Colonic mucosa (tissue), 4 donors: Measurements from ENCODE around the gene BBS7. TPM values are rescaled to one million over a fixed set of nuclear protein-coding genes. Genes with fewer than 3 reads are reported as not detected.

Source experiments
- DNase-seq: peaks from one replicate; pipeline ENCODE4 v3.0.0-alpha.2; 2020
- H3K27ac ChIP-seq: fragments of 200-600 bp; one replicate; pipeline ENCODE4 v1.8.0; 2021
- H3K27me3 ChIP-seq: fragments of 200-600 bp; one replicate; pipeline ENCODE4 v1.8.0; 2021
- H3K36me3 ChIP-seq: fragments of 200-600 bp; one replicate; pipeline ENCODE4 v1.8.0; 2021
- H3K4me1 ChIP-seq: fragments of 200-600 bp; one replicate; pipeline ENCODE4 v1.8.0; 2021; ENCODE audit warnings: mild to moderate bottlenecking
- H3K4me3 ChIP-seq: fragments of 200-600 bp; one replicate; pipeline ENCODE4 v1.8.0; 2021
- H3K9ac ChIP-seq, 2 donors: one replicate each; pipeline ENCODE4 v1.7.0; 2013; ENCODE audit warnings: control low read depth in 2 of 2, low read depth in 2 of 2, low read length in 2 of 2
- H3K9me3 ChIP-seq: fragments of 200-600 bp; one replicate; pipeline ENCODE4 v1.8.0; 2021
- intact Hi-C: fragments of 100-400 bp; cut with DNase I; formaldehyde crosslinking; loops from one replicate; pipeline ENCODE4 v1.14.1; 2022
- total RNA-seq, 2 donors: library from RNA; stranded (reverse); fragmentation: NEBNext Ultra II Directional in 1 of 2; extraction: Animal tissue kit (Norgen Biotek cat#: 25700) in 1 of 2; gene quantifications; one replicate each; pipeline ENCODE4 v1.2.1, GENCODE V29; 2021
- TF ChIP-seq, protein P1 (sequence below): fragments of 200-600 bp; IDR thresholded peaks from one replicate; pipeline ENCODE4 v1.8.0; 2022; ENCODE audit warnings: antibody characterized with exemption, mild to moderate bottlenecking
- donor health status: healthy.
- donor health status: DM: no; HTN: no; CAD: no.
- donor health status: DM: no; HTN: no; CAD: no.

BBS7 gene
- total RNA-seq, 2 donors from 2014 or later, result 13.6 to 15.6 TPM

DNA sequence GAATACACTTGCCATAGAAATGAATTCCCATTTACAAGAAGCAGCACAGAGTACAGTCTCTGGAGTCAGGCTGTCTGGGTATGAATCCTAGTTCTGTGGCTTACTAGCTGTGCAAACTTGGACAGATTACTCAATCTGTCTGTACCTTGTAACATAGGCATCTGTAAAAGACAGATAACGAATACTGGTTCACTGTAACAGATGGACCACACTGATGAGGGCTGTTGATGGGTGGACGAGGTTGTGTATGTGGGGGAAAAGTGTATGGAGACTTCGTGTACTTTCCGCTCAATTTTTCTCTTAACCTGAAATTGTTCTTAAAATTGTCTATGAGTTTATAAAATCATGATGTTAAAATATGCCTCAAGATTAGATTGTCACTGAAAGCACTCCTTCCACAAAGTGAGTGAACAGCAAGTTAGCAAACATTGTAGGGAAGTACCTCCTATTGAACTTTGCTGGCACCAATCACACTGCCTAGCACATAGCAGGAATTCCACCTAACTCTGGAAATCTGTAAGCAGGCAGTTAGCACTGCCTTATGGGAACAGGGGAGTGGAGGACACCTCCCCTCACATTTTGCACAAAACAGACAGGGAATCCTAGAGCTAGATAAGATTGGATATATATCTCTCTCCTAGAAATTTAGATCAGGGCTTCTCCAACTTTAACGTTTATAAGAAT, 75.6 kb downstream of the BBS7 start:
- Histone ChIP-seq H3K27ac (no peak overlapping the region), H3K9me3 (no peaks in the 10 kb centered on the region), H3K4me3 (no peak overlapping the region), H3K9ac (no peak overlapping the region), H3K36me3 (no peaks in the 10 kb centered on the region), H3K27me3 (no peaks in the 10 kb centered on the region), H3K4me1 (no peaks in the 10 kb centered on the region)
- DNase-seq, result no peak
- intact Hi-C loops, result loop anchor here (10.0 kb wide), 1 partner anchor 90 kb away; no protein-coding TSS in a partner anchor
- TF ChIP-seq, protein P1, sequence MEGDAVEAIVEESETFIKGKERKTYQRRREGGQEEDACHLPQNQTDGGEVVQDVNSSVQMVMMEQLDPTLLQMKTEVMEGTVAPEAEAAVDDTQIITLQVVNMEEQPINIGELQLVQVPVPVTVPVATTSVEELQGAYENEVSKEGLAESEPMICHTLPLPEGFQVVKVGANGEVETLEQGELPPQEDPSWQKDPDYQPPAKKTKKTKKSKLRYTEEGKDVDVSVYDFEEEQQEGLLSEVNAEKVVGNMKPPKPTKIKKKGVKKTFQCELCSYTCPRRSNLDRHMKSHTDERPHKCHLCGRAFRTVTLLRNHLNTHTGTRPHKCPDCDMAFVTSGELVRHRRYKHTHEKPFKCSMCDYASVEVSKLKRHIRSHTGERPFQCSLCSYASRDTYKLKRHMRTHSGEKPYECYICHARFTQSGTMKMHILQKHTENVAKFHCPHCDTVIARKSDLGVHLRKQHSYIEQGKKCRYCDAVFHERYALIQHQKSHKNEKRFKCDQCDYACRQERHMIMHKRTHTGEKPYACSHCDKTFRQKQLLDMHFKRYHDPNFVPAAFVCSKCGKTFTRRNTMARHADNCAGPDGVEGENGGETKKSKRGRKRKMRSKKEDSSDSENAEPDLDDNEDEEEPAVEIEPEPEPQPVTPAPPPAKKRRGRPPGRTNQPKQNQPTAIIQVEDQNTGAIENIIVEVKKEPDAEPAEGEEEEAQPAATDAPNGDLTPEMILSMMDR, result no peak

- TF ChIP-seq, protein P1, result no peak
- H3K9me3 ChIP-seq, result no peaks in the 10 kb centered on the region
- no peaks in the 10 kb centered on the region for H3K27me3 ChIP-seq
- H3K36me3 ChIP-seq, result no peaks in the 10 kb centered on the region
- intact Hi-C loops, result loop anchor here (10.0 kb wide), 1 partner anchor 88 kb away; no protein-coding TSS in a partner anchor
- H3K9ac ChIP-seq, result no peak overlapping the region
- no peak for DNase-seq
- H3K4me3 ChIP-seq, result no peak overlapping the region
- H3K4me1 ChIP-seq, result no peaks in the 10 kb centered on the region
- H3K27ac ChIP-seq, result no peak overlapping the region
These were observed 77.3 kb downstream of the BBS7 start for GRCh38 chr4:121792966-121793365.

DNA sequence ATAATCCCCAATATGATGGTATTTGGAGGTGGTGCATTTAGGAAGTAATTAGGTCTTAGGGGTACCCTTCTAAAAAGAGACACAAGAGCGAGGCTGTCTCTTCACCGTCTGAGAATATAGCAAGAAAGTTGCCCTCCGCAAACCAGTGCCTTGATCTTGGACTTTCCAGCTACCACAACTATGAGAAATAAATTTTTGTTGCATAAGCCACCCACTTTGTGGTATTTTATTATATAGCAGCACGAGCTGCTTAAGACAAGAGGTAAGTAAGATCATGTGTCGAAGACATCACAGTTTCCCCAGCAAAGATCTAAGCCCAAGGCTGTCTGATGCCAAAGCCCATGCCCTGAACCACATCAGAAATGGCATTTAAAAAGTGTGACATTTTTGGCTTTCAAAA, 78.8 kb downstream of the BBS7 start:
- intact Hi-C loops, result loop anchor here (10.0 kb wide), 1 partner anchor 87 kb away; no protein-coding TSS in a partner anchor
- no peak for DNase-seq
- no peak overlapping the region for H3K27ac ChIP-seq
- no peaks in the 10 kb centered on the region for H3K9me3 ChIP-seq
- no peaks in the 10 kb centered on the region for H3K27me3 ChIP-seq
- H3K36me3 ChIP-seq, result no peaks in the 10 kb centered on the region
- H3K4me3 ChIP-seq, result no peak overlapping the region
- H3K4me1 ChIP-seq, result no peaks in the 10 kb centered on the region
- TF ChIP-seq, protein P1, result no peak
- no peak overlapping the region for H3K9ac ChIP-seq

DNA sequence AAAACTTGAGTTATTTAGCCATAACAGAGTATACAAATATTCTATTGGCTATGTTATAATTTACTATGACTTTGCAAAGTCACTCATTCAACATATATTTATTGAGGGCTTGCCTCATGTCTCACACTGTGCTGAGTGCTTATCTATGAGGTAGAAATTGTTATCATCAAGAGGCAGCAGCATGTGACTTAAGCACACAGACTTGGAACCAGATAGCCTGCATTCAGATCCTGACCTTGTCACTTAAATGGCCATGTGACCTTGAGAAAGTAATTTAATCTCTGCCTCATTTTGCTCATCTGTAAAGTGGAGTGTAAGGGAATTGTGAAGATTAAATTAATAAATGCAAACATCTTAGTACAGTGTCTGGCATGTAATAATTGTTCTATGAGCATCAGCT, 79.3 kb downstream of the BBS7 start:
- no peak for DNase-seq
- no peaks in the 10 kb centered on the region for H3K27me3 ChIP-seq
- H3K4me3 ChIP-seq, result no peak overlapping the region
- H3K36me3 ChIP-seq, result no peaks in the 10 kb centered on the region
- H3K9ac ChIP-seq, result no peak overlapping the region
- no peak overlapping the region for H3K27ac ChIP-seq
- TF ChIP-seq, protein P1, result no peak
- H3K9me3 ChIP-seq, result no peaks in the 10 kb centered on the region
- H3K4me1 ChIP-seq, result no peaks in the 10 kb centered on the region
- intact Hi-C loops, result loop anchor here (10.0 kb wide), 1 partner anchor 86 kb away; no protein-coding TSS in a partner anchor

- no peak overlapping the region for H3K9ac ChIP-seq
- no peaks in the 10 kb centered on the region for H3K27me3 ChIP-seq
- no peaks in the 10 kb centered on the region for H3K36me3 ChIP-seq
- H3K4me1 ChIP-seq, result no peaks in the 10 kb centered on the region
- H3K9me3 ChIP-seq, result no peaks in the 10 kb centered on the region
- TF ChIP-seq, protein P1, result no peak
- H3K4me3 ChIP-seq, result no peak overlapping the region
- DNase-seq, result no peak
- H3K27ac ChIP-seq, result no peak overlapping the region
- intact Hi-C loops, result loop anchor here (10.0 kb wide), 1 partner anchor 85 kb away; no protein-coding TSS in a partner anchor
These were observed 80.1 kb downstream of the BBS7 start for GRCh38 chr4:121789960-121790829.
